Calu3 (cell line): ENCODE data around the gene SETD4. TPM values are rescaled to one million over a fixed set of nuclear protein-coding genes. Genes with fewer than 3 reads are reported as not detected.

Experiments
- BruUV-seq: library from RNA; stranded (reverse); fragments of 400-500 nt; replicated peaks from 2 replicates; lab custom pipeline; 2021; lab: Mats Ljungman, UMichigan
- CTCF ChIA-PET: fragments of 300-600 bp; sonication (Branson Sonifier 250); formaldehyde crosslinking; loops from one replicate; lab custom pipeline; 2022; ENCODE audit warnings: antibody characterized with exemption; lab: Charles Lee
- DNase-seq: peaks from one replicate; pipeline ENCODE4 v3.0.0; 2022
- H3K27ac Mint-ChIP-seq: one replicate; pipeline ENCODE4 v1.8.0; 2022; ENCODE audit warnings: mixed read lengths; ENCODE audit not compliant: unreplicated experiment
- H3K27me3 Mint-ChIP-seq: one replicate; pipeline ENCODE4 v1.8.0; 2022; ENCODE audit warnings: mixed read lengths; ENCODE audit not compliant: unreplicated experiment
- H3K36me3 Mint-ChIP-seq: one replicate; pipeline ENCODE4 v1.8.0; 2022; ENCODE audit warnings: mild to moderate bottlenecking, moderate library complexity, mixed read lengths; ENCODE audit not compliant: insufficient read depth, unreplicated experiment
- H3K4me1 Mint-ChIP-seq: one replicate; pipeline ENCODE4 v1.8.0; 2022; ENCODE audit warnings: mild to moderate bottlenecking, low read depth, mixed read lengths; ENCODE audit not compliant: unreplicated experiment
- H3K4me3 Mint-ChIP-seq: one replicate; pipeline ENCODE4 v1.8.0; 2022; ENCODE audit warnings: mild to moderate bottlenecking, low read depth, moderate library complexity, mixed read lengths; ENCODE audit not compliant: unreplicated experiment
- H3K9me3 Mint-ChIP-seq: one replicate; pipeline ENCODE4 v1.8.0; 2022; ENCODE audit warnings: low read depth, mixed read lengths; ENCODE audit not compliant: unreplicated experiment
- CTCF ChIP-seq: fragments of 200-600 bp; IDR thresholded peaks from one replicate; pipeline ENCODE4 v1.8.0; 2022; ENCODE audit warnings: antibody characterized with exemption; ENCODE audit not compliant: unreplicated experiment
- intact Hi-C: fragments of 100-400 bp; cut with micrococcal nuclease; formaldehyde crosslinking; loops from one replicate; pipeline ENCODE4 v1.10.0; 2022; ENCODE audit not compliant: unreplicated experiment
- total RNA-seq: library from RNA; stranded (reverse); gene quantifications from 2 replicates; pipeline ENCODE4 v1.2.3, GENCODE V29; 2022

SETD4 gene
- total RNA-seq, 1 experiment from 2014 or later: 24.7 TPM

GRCh38 chr21:36030581-36031189 is 29.6 kb downstream of the SETD4 start:
- CTCF ChIA-PET: no interaction called here
- Mint-ChIP-seq H3K27ac (no peak overlapping the region), H3K36me3 (no peaks in the 10 kb centered on the region), H3K9me3 (no peaks in the 10 kb centered on the region), H3K4me3 (no peak overlapping the region), H3K27me3 (no peaks in the 10 kb centered on the region), H3K4me1 (no peaks in the 10 kb centered on the region)
- TSS peak; percentile 20 for BruUV-seq
- intact Hi-C loops: no loop called here
- DNase-seq: no peak
- TF ChIP-seq CTCF: no peak

- no peaks in the 10 kb centered on the region for H3K9me3 Mint-ChIP-seq
- DNase-seq: no peak
- H3K27ac Mint-ChIP-seq: no peak overlapping the region
- no TSS peak for BruUV-seq
- H3K36me3 Mint-ChIP-seq: no peaks in the 10 kb centered on the region
- H3K4me3 Mint-ChIP-seq: no peak overlapping the region
- TF ChIP-seq CTCF: no peak
- no peaks in the 10 kb centered on the region for H3K4me1 Mint-ChIP-seq
- intact Hi-C loops: loop anchor here (5.0 kb wide), 2 partner anchors 87 to 1337 kb away; no protein-coding TSS in a partner anchor
- CTCF ChIA-PET: interaction anchor here (0.6 kb wide), 1 partner anchor 1183 kb away, joined by 3 read pairs; no protein-coding TSS in a partner anchor
- no peaks in the 10 kb centered on the region for H3K27me3 Mint-ChIP-seq
Observed at GRCh38 chr21:36029309-36029708, 31.0 kb downstream of the SETD4 start.

GRCh38 chr21:36028127-36029069 is 31.9 kb downstream of the SETD4 start:
- H3K36me3 Mint-ChIP-seq: no peaks in the 10 kb centered on the region
- BruUV-seq: no TSS peak
- peak; percentile 65 for DNase-seq
- intact Hi-C loops: loop anchor here (5.0 kb wide), 2 partner anchors 86 to 1336 kb away; no protein-coding TSS in a partner anchor
- H3K4me3 Mint-ChIP-seq: no peak overlapping the region
- CTCF ChIA-PET: interaction anchor here (0.8 to 1.2 kb wide), 3 partner anchors 44 to 628 kb away, joined by 3 to 4 read pairs (median 3); no protein-coding TSS in a partner anchor
- no peaks in the 10 kb centered on the region for H3K4me1 Mint-ChIP-seq
- peak; percentile 80 for TF ChIP-seq CTCF
- H3K9me3 Mint-ChIP-seq: no peaks in the 10 kb centered on the region
- no peaks in the 10 kb centered on the region for H3K27me3 Mint-ChIP-seq
- no peak overlapping the region for H3K27ac Mint-ChIP-seq

- no peak overlapping the region for H3K4me3 Mint-ChIP-seq
- CTCF ChIA-PET: interaction anchor here (0.7 to 1.2 kb wide), 4 partner anchors 9 to 627 kb away, joined by 3 to 4 read pairs (median 3); no protein-coding TSS in a partner anchor
- H3K27ac Mint-ChIP-seq: no peak overlapping the region
- no peaks in the 10 kb centered on the region for H3K36me3 Mint-ChIP-seq
- no peak for TF ChIP-seq CTCF
- intact Hi-C loops: loop anchor here (5.0 kb wide), 2 partner anchors 85 to 1335 kb away; no protein-coding TSS in a partner anchor
- H3K4me1 Mint-ChIP-seq: no peaks in the 10 kb centered on the region
- H3K27me3 Mint-ChIP-seq: no peaks in the 10 kb centered on the region
- no TSS peak for BruUV-seq
- no peak for DNase-seq
- no peaks in the 10 kb centered on the region for H3K9me3 Mint-ChIP-seq
Observed at GRCh38 chr21:36027347-36027746, 33.0 kb downstream of the SETD4 start.
